Measurements from ENCODE around the gene DMAC2. TPM values are rescaled to one million over a fixed set of nuclear protein-coding genes. Genes with fewer than 3 reads are reported as not detected.
A peak's percentile ranks its signal among the peaks of the same experiment; 100 is the strongest.

Gene DMAC2
- total RNA-seq, 2 experiments from 2014 or later = 47.6 to 51.5 TPM

DNA sequence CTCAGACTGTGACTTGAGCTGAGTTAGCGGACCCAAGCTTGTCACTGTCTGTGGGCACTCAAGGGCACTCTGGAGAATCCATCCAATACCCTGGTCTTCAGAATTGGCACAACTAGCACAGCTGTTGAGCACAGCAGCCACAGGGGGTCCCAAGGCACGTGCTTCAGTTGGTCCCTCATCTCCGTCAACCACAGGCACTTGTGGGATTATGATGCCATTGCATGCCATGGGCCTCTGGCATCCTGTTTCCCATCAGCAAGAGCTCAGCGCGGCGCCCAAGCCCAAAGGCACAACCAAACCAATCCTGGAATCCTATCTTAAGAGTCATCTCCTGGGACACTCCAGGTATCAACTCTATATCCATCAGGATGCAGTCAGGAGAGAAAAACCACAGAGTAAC is 8.8 kb downstream of the DMAC2 start:
- POLR2A ChIA-PET = interaction anchor here (1.1 to 1.5 kb wide), 2 partner anchors 12 to 43 kb away, joined by 3 to 7 read pairs; no protein-coding TSS in a partner anchor
- DNase-seq (no peak), ATAC-seq (no peak)
- Mint-ChIP-seq H3K27me3 (no peaks in the 10 kb centered on the region), H3K27ac (no peak overlapping the region), H3K4me1 (ENCODE audit: low read depth) (peaks cover 24% of the 10 kb centered on the region), H3K4me3 (no peak overlapping the region), H3K9me3 (no peaks in the 10 kb centered on the region), H3K36me3 (ENCODE audit: low read depth) (peaks cover 10% of the 10 kb centered on the region)
- TF ChIP-seq, protein P1, sequence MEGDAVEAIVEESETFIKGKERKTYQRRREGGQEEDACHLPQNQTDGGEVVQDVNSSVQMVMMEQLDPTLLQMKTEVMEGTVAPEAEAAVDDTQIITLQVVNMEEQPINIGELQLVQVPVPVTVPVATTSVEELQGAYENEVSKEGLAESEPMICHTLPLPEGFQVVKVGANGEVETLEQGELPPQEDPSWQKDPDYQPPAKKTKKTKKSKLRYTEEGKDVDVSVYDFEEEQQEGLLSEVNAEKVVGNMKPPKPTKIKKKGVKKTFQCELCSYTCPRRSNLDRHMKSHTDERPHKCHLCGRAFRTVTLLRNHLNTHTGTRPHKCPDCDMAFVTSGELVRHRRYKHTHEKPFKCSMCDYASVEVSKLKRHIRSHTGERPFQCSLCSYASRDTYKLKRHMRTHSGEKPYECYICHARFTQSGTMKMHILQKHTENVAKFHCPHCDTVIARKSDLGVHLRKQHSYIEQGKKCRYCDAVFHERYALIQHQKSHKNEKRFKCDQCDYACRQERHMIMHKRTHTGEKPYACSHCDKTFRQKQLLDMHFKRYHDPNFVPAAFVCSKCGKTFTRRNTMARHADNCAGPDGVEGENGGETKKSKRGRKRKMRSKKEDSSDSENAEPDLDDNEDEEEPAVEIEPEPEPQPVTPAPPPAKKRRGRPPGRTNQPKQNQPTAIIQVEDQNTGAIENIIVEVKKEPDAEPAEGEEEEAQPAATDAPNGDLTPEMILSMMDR (IDR thresholded peaks at IDR 0.05) = no peak
- CTCF ChIA-PET = interaction anchor here (1.7 to 2.0 kb wide), 2 partner anchors 8 to 18 kb away, joined by 5 to 8 read pairs; partner anchors contain the start of gene DMAC2
- intact Hi-C loops (cut with micrococcal nuclease) = no loop called here

DNA sequence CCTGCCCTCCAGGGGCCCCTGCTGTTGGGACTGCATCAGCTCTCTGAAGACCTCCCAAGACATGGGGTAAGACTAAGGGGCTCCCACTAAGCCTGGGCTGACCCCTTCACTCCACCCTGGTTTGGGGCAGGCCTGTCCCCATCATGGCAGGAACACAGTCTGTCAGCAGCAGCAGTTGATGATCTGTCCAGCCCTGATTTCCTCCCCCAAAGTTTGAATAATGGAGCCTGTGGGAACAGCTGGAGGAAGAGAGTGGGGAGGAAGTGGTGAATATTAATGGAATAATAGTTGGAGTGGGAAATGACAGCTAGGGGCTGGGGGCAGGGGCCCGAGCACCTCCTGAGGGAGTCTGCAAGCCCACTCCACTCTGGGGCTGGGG is 11.2 kb downstream of the DMAC2 start:
- Mint-ChIP-seq H3K4me1 (ENCODE audit: low read depth) (peaks cover 24% of the 10 kb centered on the region), H3K27me3 (no peaks in the 10 kb centered on the region), H3K36me3 (ENCODE audit: low read depth) (peaks cover 10% of the 10 kb centered on the region), H3K9me3 (no peaks in the 10 kb centered on the region), H3K27ac (no peak overlapping the region), H3K4me3 (peak overlapping the region; percentile 5)
- TF ChIP-seq, protein P1 (IDR thresholded peaks at IDR 0.05) = no peak
- DNase-seq (no peak), ATAC-seq (no peak)
- intact Hi-C loops (cut with micrococcal nuclease) = no loop called here
- ChIA-PET POLR2A (interaction anchor here (0.7 to 1.5 kb wide), 3 partner anchors 10 to 96 kb away, joined by 3 to 13 read pairs (median 3); no protein-coding TSS in a partner anchor), CTCF (interaction anchor here (0.6 to 4.0 kb wide), 5 partner anchors 11 to 142 kb away, joined by 3 to 17 read pairs (median 4); partner anchors contain the start of gene DMAC2)

DNA sequence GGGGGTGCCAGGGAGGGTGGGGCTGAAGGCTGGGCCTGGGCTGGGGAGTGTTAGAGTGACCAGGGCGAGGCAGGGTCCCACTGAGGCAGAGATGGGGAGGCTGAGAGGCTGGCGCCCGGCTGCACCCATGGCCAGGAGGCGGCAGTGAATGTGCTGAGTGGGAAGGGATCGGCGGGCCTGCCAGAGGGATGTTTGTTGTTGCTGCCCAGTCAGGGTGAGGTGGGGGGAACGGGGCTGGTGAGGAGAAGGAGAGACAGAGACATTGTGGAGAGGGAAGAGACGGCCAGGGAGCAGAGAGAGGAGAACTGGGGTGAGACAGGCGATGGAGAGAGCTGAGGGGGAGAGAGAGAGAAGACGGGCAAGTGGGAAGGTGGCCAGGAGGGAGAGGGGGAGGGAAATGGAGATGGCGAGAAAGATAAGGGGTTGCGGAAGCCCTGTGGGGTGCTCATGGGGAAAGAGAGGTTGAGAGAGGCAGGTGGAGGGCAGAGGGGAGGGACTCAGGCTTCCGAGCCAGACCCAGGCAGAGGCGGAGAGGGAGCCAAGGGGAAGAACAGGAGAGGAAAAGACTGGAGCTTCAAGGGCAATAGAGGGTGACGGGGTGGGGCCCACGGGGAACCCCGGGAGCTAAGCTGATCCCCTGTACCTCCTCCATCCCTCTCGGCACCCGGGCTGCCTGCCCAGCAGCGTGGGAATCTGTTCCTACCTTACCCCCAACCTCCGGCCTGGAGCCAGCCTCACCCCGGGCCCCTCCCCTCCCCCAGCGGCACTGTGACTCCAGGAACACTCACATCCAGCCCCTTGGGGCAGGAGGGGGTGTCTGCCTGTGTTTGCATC is 11.8 kb downstream of the DMAC2 start:
- peak overlapping the region; percentile 71 for H3K4me3 Mint-ChIP-seq

DNA sequence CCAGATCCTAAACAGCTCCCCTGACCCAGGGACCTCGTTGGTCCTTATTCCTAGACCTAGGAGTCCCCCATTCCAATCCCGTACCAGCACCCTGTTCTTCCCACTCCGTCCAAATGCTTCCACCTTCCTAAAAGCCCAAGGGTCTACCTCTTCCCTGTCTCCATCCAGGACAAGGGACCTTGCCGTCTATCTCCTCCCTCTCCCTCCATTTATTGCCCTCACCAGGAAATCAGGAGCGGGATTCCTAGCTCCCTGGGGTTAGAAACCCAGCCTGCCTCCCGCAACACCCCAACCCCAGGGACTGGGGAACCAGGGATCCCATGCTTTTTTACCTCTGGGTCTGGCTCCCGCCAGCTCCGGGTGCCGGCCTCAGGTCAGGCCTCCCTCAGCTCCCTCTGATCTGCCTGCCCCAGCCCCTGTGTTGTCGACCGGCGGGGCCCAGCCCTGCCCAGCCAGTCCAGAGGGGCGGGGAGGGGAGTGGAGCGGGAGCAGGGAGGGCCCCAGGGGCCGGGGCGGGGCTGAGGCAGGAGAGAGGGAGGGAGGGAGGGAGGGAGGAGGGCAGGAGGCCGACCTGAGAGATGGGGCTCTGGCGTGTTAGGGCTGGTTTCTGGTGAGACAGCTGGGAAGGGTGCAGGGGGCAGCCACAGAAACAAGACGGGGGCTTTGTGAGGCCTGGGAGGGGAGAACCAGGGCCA is 12.6 kb downstream of the DMAC2 start, which contains the start of gene B3GNT8:
Gene B3GNT8, minus strand, starts transcription at position 423 of the 695 bp plus-strand sequence. CDS start 596 bp downstream, outside the sequence.
- H3K9me3 Mint-ChIP-seq = no peaks in the 10 kb centered on the region
- peaks cover 24% of the 10 kb centered on the region for H3K4me1 Mint-ChIP-seq (ENCODE audit: low read depth)
- peak within 1 kb of the TSS; percentile 71 for H3K4me3 Mint-ChIP-seq
- ATAC-seq (peak; percentile 83), DNase-seq (peak; percentile 73)
- H3K36me3 Mint-ChIP-seq (ENCODE audit: low read depth) = peaks cover under 1% of the 10 kb centered on the region
- POLR2A ChIA-PET = interaction anchor here (1.0 to 1.5 kb wide), 3 partner anchors 8 to 12 kb away, joined by 3 to 13 read pairs (median 5); no protein-coding TSS in a partner anchor
- H3K27ac Mint-ChIP-seq = peak within 1 kb of the TSS; percentile 86
- intact Hi-C loops (cut with micrococcal nuclease) = no loop called here
- CTCF ChIA-PET = interaction anchor here (1.7 to 4.0 kb wide), 3 partner anchors 13 to 143 kb away, joined by 4 to 17 read pairs (median 15); partner anchors contain the start of gene DMAC2
- TF ChIP-seq, protein P1 (IDR thresholded peaks at IDR 0.05) = no peak
- no peaks in the 10 kb centered on the region for H3K27me3 Mint-ChIP-seq

More for the DNA sequence above, 11.8 kb downstream of the DMAC2 start:
- POLR2A ChIA-PET = interaction anchor here (0.7 to 1.5 kb wide), 4 partner anchors 7 to 96 kb away, joined by 3 to 13 read pairs (median 3); no protein-coding TSS in a partner anchor
- CTCF ChIA-PET = interaction anchor here (0.6 to 4.0 kb wide), 5 partner anchors 12 to 142 kb away, joined by 3 to 17 read pairs (median 4); partner anchors contain the start of gene DMAC2
- H3K9me3 Mint-ChIP-seq = no peaks in the 10 kb centered on the region
- ATAC-seq (peak; percentile 50), DNase-seq (peak; percentile 52)
- TF ChIP-seq, protein P1 (IDR thresholded peaks at IDR 0.05) = no peak
- H3K27ac Mint-ChIP-seq = peak overlapping the region; percentile 86
- peaks cover 8% of the 10 kb centered on the region for H3K36me3 Mint-ChIP-seq (ENCODE audit: low read depth)
- H3K4me1 Mint-ChIP-seq (ENCODE audit: low read depth) = peaks cover 24% of the 10 kb centered on the region
- intact Hi-C loops (cut with micrococcal nuclease) = no loop called here
- no peaks in the 10 kb centered on the region for H3K27me3 Mint-ChIP-seq

All from activated CD8-positive, alpha-beta T cell treated with anti-CD3 and anti-CD28 coated beads for 36 hours (primary cell).